ENCODE results near the gene ZNF426. TPM values are rescaled to one million over a fixed set of nuclear protein-coding genes. Genes with fewer than 3 reads are reported as not detected.
A peak's percentile ranks its signal among the peaks of the same experiment; 100 is the strongest.

Gene ZNF426
- total and polyA plus RNA-seq, 2 of the 13 experiments (the other 11 are each of a cell fraction or from before 2014, with no cell fraction given) = 3.8 to 14.9 TPM

DNA sequence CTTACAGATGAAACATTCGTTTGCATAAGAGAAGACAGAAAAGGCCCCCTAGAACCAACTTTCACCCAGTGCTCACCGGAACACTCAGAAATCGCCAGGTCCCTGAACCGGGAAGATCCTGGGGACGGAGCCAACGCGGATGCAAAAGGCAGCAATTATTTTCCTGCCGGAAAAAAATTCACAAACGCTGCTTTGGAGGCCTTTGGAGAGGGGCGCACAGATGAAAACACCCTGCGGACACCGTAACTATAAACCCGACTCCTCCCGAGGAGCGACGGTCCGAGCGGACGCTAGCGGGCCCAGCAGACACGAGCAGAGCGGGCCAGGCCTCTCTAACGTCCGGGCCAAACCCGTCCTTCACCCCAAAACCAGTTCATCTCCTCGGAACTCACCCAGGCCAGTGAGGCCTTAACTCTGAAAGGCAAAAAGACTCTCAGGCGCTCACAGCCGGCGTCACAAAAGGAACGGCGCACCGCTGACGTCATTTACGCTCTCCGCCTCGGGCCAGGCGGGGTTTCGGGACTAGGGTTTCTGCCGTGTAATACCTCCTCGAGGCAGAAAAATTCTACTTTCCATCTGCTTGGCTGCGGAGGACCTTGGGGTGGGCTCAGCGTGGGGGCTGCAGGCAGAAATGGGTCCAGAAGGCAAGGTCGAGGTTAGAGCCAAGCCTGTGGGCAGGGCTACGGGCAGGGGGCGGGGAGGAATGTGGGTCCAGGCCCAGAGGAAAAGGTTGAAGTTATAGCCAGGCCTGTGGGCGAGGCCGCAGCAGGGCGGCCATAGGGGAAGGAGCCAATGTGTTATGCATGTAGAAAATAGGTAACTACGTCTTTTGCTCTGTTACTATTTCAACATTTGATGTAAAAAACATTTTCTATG, at the start of gene ZNF426 (continued):
- peak; percentile 71; the same call in 1 of the 2 replicates for TF ChIP-seq NRL (CRISPR knock-in tag; IDR thresholded peaks at IDR 0.05; ENCODE audit: borderline replicate concordance)
- TF ChIP-seq ZNF224 (CRISPR knock-in tag; IDR thresholded peaks at IDR 0.05) = peak; percentile 54; the same call in 1 of the 2 replicates
- TF ChIP-seq ELF4 (CRISPR knock-in tag; IDR thresholded peaks at IDR 0.05; ENCODE audit: borderline replicate concordance) = no peak; the same call in 1 of the 2 replicates
- TF ChIP-seq ZNF777 (CRISPR knock-in tag; IDR thresholded peaks at IDR 0.05) = peak; percentile 57; the same call in 1 of the 2 replicates
- peak; percentile 76; the same call in 1 of the 2 replicates for TF ChIP-seq ZNF772 (CRISPR knock-in tag; IDR thresholded peaks at IDR 0.05)
- peak; percentile 30; the same call in 1 of the 2 replicates for TF ChIP-seq ESRRA (CRISPR knock-in tag; IDR thresholded peaks at IDR 0.05; ENCODE audit: low read depth)
- TF ChIP-seq, protein P1, sequence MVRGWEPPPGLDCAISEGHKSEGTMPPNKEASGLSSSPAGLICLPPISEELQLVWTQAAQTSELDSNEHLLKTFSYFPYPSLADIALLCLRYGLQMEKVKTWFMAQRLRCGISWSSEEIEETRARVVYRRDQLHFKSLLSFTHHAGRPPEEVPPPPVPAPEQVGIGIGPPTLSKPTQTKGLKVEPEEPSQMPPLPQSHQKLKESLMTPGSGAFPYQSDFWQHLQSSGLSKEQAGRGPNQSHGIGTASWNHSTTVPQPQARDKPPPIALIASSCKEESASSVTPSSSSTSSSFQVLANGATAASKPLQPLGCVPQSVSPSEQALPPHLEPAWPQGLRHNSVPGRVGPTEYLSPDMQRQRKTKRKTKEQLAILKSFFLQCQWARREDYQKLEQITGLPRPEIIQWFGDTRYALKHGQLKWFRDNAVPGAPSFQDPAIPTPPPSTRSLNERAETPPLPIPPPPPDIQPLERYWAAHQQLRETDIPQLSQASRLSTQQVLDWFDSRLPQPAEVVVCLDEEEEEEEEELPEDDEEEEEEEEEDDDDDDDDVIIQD (CRISPR knock-in tag; IDR thresholded peaks at IDR 0.05; ENCODE audit: low read depth) = no peak
- TF ChIP-seq ZNF292 (CRISPR knock-in tag; IDR thresholded peaks at IDR 0.05; ENCODE audit: borderline replicate concordance, low read depth) = no peak
- TF ChIP-seq, protein P2, sequence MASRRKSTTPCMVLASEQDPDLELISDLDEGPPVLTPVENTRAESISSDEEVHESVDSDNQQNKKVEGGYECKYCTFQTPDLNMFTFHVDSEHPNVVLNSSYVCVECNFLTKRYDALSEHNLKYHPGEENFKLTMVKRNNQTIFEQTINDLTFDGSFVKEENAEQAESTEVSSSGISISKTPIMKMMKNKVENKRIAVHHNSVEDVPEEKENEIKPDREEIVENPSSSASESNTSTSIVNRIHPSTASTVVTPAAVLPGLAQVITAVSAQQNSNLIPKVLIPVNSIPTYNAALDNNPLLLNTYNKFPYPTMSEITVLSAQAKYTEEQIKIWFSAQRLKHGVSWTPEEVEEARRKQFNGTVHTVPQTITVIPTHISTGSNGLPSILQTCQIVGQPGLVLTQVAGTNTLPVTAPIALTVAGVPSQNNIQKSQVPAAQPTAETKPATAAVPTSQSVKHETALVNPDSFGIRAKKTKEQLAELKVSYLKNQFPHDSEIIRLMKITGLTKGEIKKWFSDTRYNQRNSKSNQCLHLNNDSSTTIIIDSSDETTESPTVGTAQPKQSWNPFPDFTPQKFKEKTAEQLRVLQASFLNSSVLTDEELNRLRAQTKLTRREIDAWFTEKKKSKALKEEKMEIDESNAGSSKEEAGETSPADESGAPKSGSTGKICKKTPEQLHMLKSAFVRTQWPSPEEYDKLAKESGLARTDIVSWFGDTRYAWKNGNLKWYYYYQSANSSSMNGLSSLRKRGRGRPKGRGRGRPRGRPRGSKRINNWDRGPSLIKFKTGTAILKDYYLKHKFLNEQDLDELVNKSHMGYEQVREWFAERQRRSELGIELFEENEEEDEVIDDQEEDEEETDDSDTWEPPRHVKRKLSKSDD (CRISPR knock-in tag; IDR thresholded peaks at IDR 0.05; ENCODE audit: low read depth) = peak; percentile 94
- no peak for TF ChIP-seq DNMT1 (CRISPR knock-in tag; IDR thresholded peaks at IDR 0.05)
- TF ChIP-seq CHD4 (IDR thresholded peaks at IDR 0.05; ENCODE audit: borderline replicate concordance, low read length) = no peak
- TF ChIP-seq MIER2 (CRISPR knock-in tag; IDR thresholded peaks at IDR 0.05) = no peak
- TF ChIP-seq MIXL1 (CRISPR knock-in tag; IDR thresholded peaks at IDR 0.05) = 0 out of 2 replicates have a peak, but pooled peaks have one; percentile 30
- TF ChIP-seq, protein P3, sequence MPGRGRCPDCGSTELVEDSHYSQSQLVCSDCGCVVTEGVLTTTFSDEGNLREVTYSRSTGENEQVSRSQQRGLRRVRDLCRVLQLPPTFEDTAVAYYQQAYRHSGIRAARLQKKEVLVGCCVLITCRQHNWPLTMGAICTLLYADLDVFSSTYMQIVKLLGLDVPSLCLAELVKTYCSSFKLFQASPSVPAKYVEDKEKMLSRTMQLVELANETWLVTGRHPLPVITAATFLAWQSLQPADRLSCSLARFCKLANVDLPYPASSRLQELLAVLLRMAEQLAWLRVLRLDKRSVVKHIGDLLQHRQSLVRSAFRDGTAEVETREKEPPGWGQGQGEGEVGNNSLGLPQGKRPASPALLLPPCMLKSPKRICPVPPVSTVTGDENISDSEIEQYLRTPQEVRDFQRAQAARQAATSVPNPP (CRISPR knock-in tag; IDR thresholded peaks at IDR 0.05) = peak; percentile 76; the same call in 1 of the 2 replicates
- no peak for TF ChIP-seq XBP1 (CRISPR knock-in tag; IDR thresholded peaks at IDR 0.05)
- TF ChIP-seq MTA1 (CRISPR knock-in tag; IDR thresholded peaks at IDR 0.05; ENCODE audit: borderline replicate concordance) = peak; percentile 75; the same call in 1 of the 2 replicates
- peak; percentile 29; the same call in 1 of the 2 replicates for TF ChIP-seq LCORL (IDR thresholded peaks at IDR 0.05)
- TF ChIP-seq LCORL (CRISPR knock-in tag; IDR thresholded peaks at IDR 0.05) = peak; percentile 62; the same call in 1 of the 2 replicates
- TF ChIP-seq SNAI1 (CRISPR knock-in tag; IDR thresholded peaks at IDR 0.05; ENCODE audit: borderline replicate concordance) = no peak
- TF ChIP-seq, protein P4, sequence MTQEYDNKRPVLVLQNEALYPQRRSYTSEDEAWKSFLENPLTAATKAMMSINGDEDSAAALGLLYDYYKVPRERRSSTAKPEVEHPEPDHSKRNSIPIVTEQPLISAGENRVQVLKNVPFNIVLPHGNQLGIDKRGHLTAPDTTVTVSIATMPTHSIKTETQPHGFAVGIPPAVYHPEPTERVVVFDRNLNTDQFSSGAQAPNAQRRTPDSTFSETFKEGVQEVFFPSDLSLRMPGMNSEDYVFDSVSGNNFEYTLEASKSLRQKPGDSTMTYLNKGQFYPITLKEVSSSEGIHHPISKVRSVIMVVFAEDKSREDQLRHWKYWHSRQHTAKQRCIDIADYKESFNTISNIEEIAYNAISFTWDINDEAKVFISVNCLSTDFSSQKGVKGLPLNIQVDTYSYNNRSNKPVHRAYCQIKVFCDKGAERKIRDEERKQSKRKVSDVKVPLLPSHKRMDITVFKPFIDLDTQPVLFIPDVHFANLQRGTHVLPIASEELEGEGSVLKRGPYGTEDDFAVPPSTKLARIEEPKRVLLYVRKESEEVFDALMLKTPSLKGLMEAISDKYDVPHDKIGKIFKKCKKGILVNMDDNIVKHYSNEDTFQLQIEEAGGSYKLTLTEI (CRISPR knock-in tag; conservative IDR thresholded peaks at IDR 0.05) = no peak
- TF ChIP-seq SOX13 (IDR thresholded peaks at IDR 0.05) = no peak
- no peak; a peak in 1 of 4 replicates for TF ChIP-seq SOX13 (CRISPR knock-in tag; conservative IDR thresholded peaks at IDR 0.05 in 1 of 2, IDR thresholded peaks at IDR 0.05 in 1 of 2)
